ENCODE results near the gene HOXA4.

Gene HOXA4

GRCh38 chr7:27102581-27103442, 27.7 kb downstream of the HOXA4 start, which contains the start of gene HOXA2:
Gene HOXA2, minus strand, starts transcription at chr7:27102683. Its CDS starts 183 bp downstream, at chr7:27102500.
- no peak for DNase-seq

DNA sequence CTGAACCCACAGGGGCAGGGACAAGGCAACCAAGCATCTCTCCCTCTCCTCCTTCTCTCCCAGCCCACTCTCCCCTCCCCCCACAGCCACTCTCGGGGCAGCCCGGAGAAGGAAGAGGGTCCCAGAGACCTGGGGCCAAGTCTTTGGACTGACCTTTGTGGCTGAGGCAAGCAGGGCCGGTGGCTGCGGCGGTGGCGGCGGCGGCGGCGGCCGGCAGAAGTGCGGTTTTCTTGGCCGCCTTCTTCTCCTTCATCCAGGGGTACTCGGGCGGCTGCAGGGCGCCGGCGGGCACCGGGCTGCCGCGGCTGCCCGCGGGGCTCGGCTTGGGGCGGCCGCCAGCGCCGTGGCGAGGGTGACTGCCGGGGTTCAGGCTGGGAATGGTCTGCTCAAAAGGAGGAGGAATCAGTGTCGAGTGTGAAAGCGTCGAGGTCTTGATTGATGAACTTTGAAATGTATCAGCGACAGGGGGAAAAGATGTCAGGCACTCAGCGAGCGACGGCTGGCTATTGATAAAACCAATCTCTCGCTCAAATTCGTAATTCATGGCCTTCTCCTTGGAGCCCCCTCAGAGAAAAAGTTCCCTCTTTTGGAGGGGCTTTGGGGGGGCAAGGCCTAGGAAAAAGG, 28.5 kb downstream of the HOXA4 start:
- DNase-seq, result no peak

GRCh38 chr7:27101171-27101956, 29.2 kb downstream of the HOXA4 start:
- no peak for DNase-seq

- no peak for DNase-seq
Measured at GRCh38 chr7:27100694-27101170, 29.8 kb downstream of the HOXA4 start.

DNA sequence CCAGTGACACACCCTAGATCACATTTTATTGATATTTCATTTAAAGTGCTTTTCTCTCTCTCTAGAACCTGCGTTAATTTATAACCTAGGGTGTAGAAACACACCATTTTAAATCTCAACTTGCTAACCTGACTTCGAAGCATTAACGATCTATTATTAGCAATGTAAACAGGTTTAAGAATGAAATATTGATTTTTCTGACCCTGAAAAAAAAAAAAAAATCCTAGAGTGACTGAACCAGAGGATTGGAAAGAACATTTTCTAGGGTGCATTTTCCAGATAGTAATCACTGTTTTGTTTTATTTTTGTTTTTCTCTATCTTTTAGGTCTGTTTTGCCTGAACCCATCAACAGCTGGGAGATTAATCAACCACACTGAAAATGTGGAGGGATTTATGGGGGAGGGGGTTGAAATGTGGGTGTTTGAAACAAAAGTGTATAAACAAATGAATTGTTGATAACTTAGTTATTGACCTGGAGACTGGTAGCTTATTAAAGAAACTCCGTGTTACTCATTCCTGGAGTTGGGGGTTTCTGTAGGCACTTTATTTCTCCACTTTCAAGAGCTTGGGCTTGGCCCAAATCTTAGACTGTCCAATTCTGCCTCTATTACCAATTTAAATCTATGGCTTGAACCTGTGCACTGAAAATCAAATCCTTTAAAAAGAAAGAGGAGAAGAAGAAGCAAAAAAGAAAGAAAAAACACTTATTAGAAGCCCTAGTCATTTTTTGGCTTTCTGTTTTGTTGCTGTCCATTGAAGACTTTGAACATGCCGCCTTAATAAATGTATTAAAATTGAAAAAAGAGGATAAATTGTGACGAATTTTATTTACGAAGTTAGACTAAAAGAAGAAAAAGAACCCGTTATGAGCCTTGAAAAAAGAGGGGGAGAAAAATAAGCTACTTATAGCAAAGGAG, 30.8 kb downstream of the HOXA4 start:
- DNase-seq, result no peak

DNA sequence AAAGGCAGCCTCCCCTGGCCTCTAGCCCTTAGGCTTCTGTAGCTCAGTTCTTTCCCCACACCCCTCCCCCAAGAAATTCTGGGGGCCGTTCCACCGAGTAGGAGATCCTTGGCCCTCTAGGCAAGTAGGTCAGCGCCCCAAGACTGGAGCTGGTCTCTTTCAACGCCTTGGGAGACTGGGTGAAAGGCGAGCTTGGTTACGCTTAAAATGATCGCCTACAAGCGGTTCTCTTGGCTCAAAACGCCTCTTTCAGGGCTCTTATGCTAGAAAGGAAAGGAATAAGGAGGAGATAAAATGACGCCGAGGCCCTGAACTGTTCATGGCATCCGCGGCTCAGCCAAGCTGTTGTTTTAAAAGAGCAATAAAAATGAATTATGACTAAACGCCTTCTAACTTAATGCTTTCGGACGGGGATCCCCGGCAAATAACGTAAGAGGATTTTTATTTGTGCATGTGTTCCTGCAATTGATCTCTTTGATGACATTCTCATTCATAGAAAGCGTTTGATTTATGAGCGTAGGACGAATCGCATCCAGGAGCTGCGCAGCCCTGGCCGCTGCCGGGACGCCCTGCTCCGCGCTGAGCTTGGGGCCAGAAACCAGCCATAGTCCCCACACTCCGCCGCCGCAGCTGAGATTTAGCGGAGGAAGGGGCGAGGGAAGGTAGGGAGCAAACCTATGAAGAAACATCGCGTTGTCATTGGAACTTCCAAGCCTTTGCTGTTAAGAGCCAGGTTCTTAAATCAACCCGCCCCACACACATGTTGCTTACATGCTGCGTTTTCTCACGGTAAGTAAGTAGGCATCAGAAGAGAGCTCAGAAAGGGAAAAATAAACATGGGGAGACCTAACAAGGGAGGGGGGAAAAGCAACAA, 31.7 kb downstream of the HOXA4 start:
- no peak for DNase-seq

DNA sequence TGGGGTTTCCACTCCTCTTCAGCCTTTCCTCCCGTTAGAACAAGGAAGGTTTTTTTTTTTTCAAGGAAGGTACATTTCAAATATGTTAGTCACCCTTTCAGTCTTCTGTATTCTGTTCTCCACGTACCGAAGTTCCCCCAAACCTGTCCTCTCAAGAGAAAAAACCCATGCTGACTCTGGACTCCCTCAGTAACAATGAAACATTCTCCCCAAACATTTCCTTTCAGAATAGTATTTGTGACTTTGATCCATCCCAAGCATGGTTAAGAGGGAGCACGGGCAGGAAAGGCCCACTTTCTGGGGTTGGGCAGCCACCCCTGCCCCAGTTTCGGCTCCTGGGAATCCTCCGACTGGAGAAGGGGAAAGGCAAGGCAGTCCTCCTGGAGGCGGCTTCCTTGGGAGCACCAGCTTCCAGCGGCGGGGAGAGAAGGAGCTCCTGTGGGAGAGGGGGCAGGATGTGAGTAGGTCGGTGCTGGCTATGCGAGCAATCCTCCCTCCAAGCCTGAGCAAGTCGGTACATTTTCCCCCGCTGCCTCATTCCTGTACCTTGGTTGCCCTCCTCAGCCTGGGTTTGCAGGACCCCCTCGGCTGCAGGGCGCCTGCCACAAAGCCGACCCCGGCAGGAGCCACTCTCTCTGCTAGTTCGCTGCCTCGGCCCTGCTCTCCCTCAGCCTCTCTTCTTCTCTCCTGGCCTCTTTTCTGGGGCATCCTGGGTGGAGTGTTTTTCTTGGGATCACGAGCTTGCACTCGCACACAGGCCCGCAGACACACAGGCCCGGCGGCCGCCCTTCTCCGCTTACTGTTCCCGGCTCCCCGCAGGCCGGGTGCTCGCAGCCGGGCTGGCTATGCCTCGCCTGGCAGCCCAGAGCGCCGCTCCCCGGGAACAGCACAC, 32.6 kb downstream of the HOXA4 start:
- DNase-seq, result no peak

- no peak for DNase-seq
Measured at GRCh38 chr7:27096768-27097514, 33.6 kb downstream of the HOXA4 start.

GRCh38 chr7:27095897-27096767, 34.4 kb downstream of the HOXA4 start, which contains the start of gene HOXA1:
Gene HOXA1, minus strand, starts transcription at chr7:27096000. Its CDS starts 88 bp downstream, at chr7:27095912.
- peak; percentile 68 for DNase-seq

GRCh38 chr7:27095050-27095896, 35.3 kb downstream of the HOXA4 start:
- no peak for DNase-seq

GRCh38 chr7:27094304-27095049, 36.1 kb downstream of the HOXA4 start:
- DNase-seq, result no peak

DNA sequence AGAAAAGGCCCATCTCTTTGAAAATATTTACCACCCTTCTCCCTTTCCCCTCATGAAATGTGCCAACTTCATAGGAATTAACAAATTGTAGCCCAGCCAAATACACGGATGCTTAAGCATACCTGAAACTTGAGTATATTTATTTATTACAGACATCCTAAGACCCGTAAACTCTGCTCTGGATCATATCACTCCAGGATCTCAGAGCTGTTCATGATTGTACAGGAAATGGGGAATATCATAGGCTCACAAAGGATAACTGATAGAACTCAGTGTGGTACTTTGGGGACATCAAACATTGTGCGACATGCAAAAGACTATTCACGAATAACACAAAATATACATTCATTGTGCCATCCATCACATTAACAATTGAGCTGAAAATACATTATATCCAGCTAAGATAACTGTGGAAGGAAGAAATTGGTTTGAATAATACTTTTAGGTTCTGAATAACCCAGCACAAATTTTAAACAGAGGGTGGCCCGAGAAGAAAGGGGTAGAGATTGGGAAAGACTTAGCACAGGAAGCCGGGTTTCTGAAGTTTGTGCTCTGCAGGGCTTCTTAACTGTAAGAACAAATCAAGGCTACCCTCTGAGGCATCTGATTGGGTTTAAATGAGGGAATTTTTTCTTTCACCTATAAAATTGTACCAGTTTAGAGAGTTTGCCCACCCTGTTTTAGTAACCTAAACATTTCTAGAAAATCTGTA, 37.2 kb downstream of the HOXA4 start:
- DNase-seq, result no peak

GRCh38 chr7:27092819-27093110, 37.8 kb downstream of the HOXA4 start:
- no peak for DNase-seq

- DNase-seq, result no peak
Measured at GRCh38 chr7:27091941-27092818, 38.4 kb downstream of the HOXA4 start.

DNA sequence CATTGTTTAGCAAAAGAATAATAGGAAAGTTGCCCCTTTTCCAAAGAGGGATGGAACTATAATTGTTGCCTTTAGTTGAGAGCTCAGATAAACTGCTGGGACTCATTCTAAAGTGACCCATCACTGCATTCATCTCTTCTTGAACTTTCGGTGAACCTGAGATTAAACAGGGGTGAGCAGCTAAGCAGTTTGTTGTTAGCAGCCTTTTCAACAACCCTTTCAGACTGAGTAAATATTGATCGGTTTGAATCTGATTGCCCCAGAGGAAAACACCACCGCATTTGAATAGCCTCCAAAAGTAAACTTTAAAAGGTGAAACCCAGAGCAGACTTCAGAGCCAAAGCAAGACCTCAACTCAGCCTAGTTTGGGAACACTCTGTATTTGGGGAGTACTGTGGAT, 39.5 kb downstream of the HOXA4 start:
- no peak for DNase-seq
